ACC112 (cell line): ENCODE results near the gene SELENOO.

Source experiments
- H2AFZ ChIP-seq: fragments of 200-600 bp; sonication (generic); one replicate; pipeline ENCODE4 v1.6.0; 2017; ENCODE audit warnings: antibody characterized with exemption, low read length; ENCODE audit not compliant: unreplicated experiment
- H3K27ac ChIP-seq: fragments of 200-600 bp; sonication (generic); 2 replicates; pipeline ENCODE4 v1.5.1; 2014; ENCODE audit warnings: low read depth, mild to moderate bottlenecking, antibody characterized with exemption, low read length, moderate library complexity
- H3K27me3 ChIP-seq: fragments of 200-600 bp; sonication (generic); 2 replicates; pipeline ENCODE4 v1.6.1; 2014; ENCODE audit warnings: mild to moderate bottlenecking, antibody characterized with exemption, low read length, moderate library complexity, mixed read lengths; ENCODE audit not compliant: insufficient read depth
- H3K36me3 ChIP-seq: fragments of 200-600 bp; sonication (generic); 2 replicates; pipeline ENCODE4 v1.6.1; 2016; ENCODE audit warnings: mild to moderate bottlenecking, antibody characterized with exemption, low read length, moderate library complexity, mixed read lengths; ENCODE audit not compliant: insufficient read depth
- H3K4me1 ChIP-seq: fragments of 200-600 bp; sonication (generic); one replicate; pipeline ENCODE4 v1.6.1; 2016; ENCODE audit warnings: low read length, mixed read lengths; ENCODE audit not compliant: insufficient read depth, unreplicated experiment, control insufficient read depth
- H3K4me3 ChIP-seq: fragments of 200-600 bp; sonication (generic); 2 replicates; pipeline ENCODE4 v1.5.1; 2014; ENCODE audit warnings: mild to moderate bottlenecking, low read depth, low read length
- H3K79me2 ChIP-seq: fragments of 200-600 bp; sonication (generic); one replicate; pipeline ENCODE4 v1.6.0; 2016; ENCODE audit warnings: low read length; ENCODE audit not compliant: control insufficient read depth, unreplicated experiment, insufficient read depth

The SELENOO gene

DNA sequence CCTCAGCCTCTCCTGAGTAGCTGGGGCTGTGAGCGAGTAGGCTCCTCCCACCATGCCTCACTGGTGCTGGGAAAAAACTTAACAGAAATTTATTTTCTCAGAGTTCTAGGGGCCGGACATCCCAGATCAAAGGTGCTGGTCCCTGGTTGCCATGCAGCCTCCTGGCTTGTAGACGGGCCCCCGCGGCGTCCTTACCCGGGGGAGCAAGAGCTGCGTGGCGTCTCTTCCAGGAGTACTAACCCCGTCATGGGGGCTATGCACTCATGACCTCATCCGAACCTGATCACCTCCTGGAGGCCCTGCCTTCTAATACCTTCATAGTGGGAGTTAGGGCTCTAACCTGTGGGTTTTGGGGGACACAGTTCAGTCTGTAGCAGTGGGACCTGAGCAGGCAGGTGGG is 12.5 kb upstream of the SELENOO start:
- Histone ChIP-seq H3K27ac (no peak overlapping the region), H3K79me2 (peaks cover 16% of the 10 kb centered on the region), H3K4me1 (peaks cover 16% of the 10 kb centered on the region)

GRCh38 chr22:50189184-50189848 is 11.5 kb upstream of the SELENOO start:
- Histone ChIP-seq H3K79me2 (peaks cover 16% of the 10 kb centered on the region), H3K36me3 (no peaks in the 10 kb centered on the region), H3K27ac (no peak overlapping the region), H3K27me3 (no peaks in the 10 kb centered on the region), H3K4me3 (no peak overlapping the region), H3K4me1 (peaks cover 12% of the 10 kb centered on the region), H2AFZ (no peak overlapping the region)

More for the DNA sequence above, 12.5 kb upstream of the SELENOO start:
- Histone ChIP-seq H3K36me3 (no peaks in the 10 kb centered on the region), H2AFZ (no peak overlapping the region), H3K27me3 (no peaks in the 10 kb centered on the region), H3K4me3 (no peak overlapping the region)

GRCh38 chr22:50189849-50190181 is 11.0 kb upstream of the SELENOO start:
- no peak overlapping the region for H3K4me3 ChIP-seq

GRCh38 chr22:50190182-50190940 is 10.4 kb upstream of the SELENOO start:
- H2AFZ ChIP-seq: no peak overlapping the region
- H3K27me3 ChIP-seq: no peaks in the 10 kb centered on the region
- H3K36me3 ChIP-seq: no peaks in the 10 kb centered on the region
- H3K27ac ChIP-seq: no peak overlapping the region
- H3K4me1 ChIP-seq: peaks cover 12% of the 10 kb centered on the region
- H3K4me3 ChIP-seq: peak overlapping the region; percentile 50
- H3K79me2 ChIP-seq: peaks cover 16% of the 10 kb centered on the region

More at GRCh38 chr22:50189849-50190181, 11.0 kb upstream of the SELENOO start:
- no peaks in the 10 kb centered on the region for H3K27me3 ChIP-seq
- no peaks in the 10 kb centered on the region for H3K36me3 ChIP-seq
- peaks cover 16% of the 10 kb centered on the region for H3K79me2 ChIP-seq
- no peak overlapping the region for H3K27ac ChIP-seq
- H3K4me1 ChIP-seq: peaks cover 12% of the 10 kb centered on the region
- no peak overlapping the region for H2AFZ ChIP-seq

DNA sequence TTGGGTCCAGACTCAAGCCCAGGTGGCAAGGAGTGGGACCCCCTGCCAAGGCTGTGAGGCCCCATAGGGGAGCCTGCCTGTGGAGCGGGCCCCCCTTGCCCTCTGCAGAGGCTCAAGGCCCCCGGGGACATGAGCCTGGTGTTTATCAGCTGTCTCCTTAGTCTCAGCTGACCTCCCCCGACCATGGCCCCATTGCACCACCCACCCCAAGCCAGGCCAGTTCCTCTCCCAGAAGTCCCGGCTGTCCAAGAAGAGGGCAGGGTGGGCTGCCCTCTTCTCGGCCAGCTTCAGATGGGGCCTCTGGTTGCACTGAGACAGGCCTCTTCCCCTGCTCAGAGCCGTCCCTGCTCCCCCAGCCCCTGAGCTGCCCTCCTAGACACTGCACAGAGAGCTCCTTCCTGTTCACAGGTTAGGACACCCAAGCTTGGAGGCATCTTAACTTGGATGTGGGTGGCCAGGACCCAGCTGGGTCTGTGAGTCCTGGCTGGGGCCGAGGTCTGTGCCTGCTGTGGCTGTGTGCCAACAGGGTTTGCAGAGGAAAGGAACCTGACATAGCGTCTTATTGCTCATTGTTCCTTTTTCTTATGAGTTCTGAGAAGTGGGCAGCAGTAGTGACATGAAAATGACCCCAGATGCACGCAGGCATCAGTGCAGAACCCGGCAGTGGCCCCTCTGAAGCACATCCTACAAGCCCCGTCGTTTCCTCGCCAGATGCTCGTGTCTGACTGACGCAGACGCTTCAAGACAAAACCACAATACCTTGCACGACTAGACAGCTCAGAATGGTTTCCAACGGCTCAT is 9.7 kb upstream of the SELENOO start:
- Histone ChIP-seq H3K36me3 (no peaks in the 10 kb centered on the region), H3K79me2 (peaks cover 15% of the 10 kb centered on the region), H2AFZ (no peak overlapping the region), H3K4me1 (peaks cover 12% of the 10 kb centered on the region), H3K27me3 (no peaks in the 10 kb centered on the region), H3K27ac (no peak overlapping the region), H3K4me3 (peak overlapping the region; percentile 50)

- Histone ChIP-seq H3K79me2 (peaks cover 6% of the 10 kb centered on the region), H3K27ac (no peak overlapping the region), H3K36me3 (no peaks in the 10 kb centered on the region), H2AFZ (no peak overlapping the region), H3K4me3 (no peak overlapping the region), H3K27me3 (no peaks in the 10 kb centered on the region), H3K4me1 (peaks cover 8% of the 10 kb centered on the region)
These were observed 8.2 kb upstream of the SELENOO start for GRCh38 chr22:50192436-50193204.

DNA sequence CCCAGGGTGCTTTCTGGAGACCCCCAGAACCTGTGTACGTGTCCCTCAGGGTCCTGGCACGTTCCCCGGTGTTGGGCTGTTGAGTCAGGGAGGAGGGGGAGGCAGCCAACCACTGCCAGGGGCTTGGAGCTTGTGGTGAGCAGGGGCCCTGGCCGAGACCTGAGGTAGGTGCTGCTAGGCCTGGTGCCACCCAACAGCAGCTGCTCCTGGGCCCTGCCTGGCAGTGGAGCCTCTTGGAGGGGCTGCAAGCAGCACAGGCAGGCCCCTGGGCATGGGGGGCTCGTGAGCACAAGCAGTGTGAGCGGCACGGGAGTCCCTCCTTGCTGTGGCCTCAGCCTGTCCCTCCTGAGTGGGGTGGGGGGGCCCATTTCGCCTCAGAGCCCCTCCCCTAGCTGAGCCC is 7.2 kb upstream of the SELENOO start:
- Histone ChIP-seq H3K36me3 (no peaks in the 10 kb centered on the region), H3K79me2 (peaks cover 4% of the 10 kb centered on the region), H3K27me3 (no peaks in the 10 kb centered on the region), H3K4me3 (no peak overlapping the region), H3K27ac (no peak overlapping the region), H2AFZ (no peak overlapping the region), H3K4me1 (peaks cover 8% of the 10 kb centered on the region)

DNA sequence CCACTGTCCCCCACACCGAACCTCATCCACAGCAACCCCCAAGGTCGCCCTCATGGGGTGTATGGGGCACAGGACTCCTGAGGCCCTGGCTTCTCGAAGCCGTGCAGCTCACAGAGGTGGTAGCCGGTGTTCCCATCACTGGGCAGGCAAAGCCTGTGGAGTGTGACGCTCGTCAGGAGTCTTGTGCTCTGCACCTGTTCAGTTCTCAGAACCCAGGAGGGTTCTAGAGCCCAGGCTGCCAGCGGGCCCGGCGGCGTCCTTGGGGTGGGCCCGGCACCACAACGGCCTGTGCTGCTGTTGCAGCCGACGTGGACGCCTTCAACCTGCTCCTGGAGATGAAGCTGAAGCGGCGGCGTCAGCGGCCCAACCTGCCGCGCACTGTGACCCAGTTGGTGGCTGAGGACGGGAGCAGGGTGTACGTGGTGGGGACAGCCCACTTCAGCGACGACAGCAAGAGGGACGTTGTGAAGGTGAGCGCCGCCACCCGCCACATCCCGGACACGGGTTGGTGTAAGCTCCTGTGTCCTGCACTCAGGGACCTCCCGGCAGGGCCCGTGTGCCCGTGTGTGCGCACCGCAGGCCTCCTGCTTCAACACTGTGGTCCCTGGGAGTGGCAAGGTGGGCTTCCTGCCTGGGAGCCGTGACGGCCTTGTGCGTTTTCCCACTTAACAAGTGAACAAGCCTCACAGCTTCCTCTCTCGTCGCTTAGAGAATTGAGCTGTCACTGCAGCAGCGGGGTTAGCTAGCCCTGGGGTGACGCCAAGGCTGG is 6.6 kb upstream of the SELENOO start:
- Histone ChIP-seq H3K4me3 (no peak overlapping the region), H2AFZ (no peak overlapping the region), H3K36me3 (no peaks in the 10 kb centered on the region), H3K27ac (no peak overlapping the region), H3K79me2 (peaks cover under 1% of the 10 kb centered on the region), H3K27me3 (no peaks in the 10 kb centered on the region), H3K4me1 (peaks cover 8% of the 10 kb centered on the region)

DNA sequence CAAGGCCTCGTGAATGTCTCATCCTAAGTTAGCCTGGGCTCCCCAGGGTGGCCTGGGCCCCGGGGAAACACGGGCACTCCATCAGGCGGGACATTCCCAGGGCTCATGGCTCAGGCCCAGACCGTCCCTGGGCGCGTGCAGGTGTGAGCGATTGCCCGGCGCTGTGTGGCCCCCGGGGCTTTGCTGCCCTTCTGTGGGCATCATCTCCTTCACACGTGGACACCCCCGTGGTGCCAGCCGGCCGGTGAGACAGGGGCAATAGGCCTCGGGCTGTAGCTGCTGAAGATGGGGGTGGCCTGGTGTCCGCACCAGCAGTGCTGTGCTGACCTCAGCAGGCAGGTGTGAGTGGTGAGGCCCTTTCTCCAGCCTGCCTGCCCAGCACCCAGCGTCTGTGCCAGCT is 4.6 kb upstream of the SELENOO start:
- Histone ChIP-seq H3K4me3 (no peak overlapping the region), H3K27ac (no peak overlapping the region), H2AFZ (no peak overlapping the region), H3K36me3 (no peaks in the 10 kb centered on the region), H3K27me3 (no peaks in the 10 kb centered on the region), H3K79me2 (peaks cover under 1% of the 10 kb centered on the region), H3K4me1 (no peaks in the 10 kb centered on the region)
